ENCODE results near the gene ARHGAP11B.
"Not testable (repeated sequence)": the region's sequence is repeated elsewhere in the genome, so short reads cannot be mapped to it uniquely, and the experiment has no call there.

The ARHGAP11B gene
- total RNA-seq, result 0.77 to 1.7 reads per million in 2 donors

DNA sequence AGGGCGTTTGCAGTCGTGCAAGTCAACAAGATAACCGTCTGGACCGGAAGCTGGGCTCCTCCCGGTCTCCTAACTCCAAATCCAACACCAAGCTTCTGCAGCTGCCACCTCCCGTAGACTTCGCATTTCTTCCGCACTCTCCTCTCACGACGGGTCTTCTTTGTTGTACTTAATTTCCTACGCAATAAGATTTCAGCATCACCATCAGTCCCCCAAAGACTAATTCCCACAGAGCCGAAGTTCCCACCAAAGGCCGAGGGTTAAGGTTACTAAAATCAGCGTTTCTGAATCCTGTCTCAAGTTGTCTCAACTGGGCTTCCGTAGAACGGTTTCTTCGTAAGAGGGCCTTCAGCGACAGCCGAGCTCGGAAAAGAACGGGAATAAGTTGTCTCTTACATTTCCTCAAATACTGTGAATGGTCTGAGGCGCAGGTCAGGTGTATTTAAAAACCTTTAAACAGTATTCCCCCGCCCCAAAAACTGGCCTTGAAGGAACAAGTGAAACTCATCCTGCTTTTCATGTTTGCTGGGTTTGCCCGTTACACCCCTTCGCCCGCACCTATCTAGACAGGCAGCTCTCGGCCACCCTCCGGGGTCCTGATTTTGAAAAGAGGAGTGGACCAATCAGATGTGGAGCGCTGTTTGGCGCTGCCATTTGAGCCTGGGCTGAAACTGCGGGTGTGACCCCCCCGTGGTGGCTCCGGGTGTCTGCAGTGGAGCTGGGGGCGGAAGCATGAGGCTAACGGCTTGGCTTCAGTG lies at the start of gene ARHGAP11B:
TSS of gene ARHGAP11B (plus strand) at position 693 of the 758 bp plus-strand sequence.
- peak; percentile 91 for DNase-seq

DNA sequence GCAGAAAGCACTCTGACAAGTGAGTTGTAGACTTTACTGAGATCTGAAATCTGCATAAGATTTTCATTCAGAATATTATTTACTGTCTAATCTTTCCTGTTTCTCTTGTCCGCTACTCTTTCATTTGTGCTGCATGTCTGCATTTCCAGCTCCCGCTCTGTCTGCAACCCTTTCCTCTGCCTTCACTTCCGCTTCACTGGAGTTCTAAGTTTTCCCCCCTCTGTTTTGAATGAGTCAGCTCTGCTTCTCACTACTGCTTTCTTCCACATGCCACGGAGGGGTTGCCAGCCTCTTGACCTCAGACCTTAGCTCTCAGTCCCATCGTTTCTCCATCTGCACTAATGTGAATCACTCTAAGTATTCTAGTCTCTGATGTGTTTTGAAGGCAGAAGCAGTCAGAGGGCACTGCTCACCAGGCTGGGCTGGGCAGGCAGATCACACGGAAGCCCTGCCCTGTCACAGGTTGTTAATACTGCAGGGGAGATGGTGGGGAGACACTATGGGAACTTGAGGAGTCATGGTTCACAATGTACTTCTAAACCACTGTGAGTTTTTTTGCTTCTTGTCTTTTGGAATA lies 46.4 kb upstream of the ARHGAP11B start:
- DNase-seq, result not testable (repeated sequence)

DNA sequence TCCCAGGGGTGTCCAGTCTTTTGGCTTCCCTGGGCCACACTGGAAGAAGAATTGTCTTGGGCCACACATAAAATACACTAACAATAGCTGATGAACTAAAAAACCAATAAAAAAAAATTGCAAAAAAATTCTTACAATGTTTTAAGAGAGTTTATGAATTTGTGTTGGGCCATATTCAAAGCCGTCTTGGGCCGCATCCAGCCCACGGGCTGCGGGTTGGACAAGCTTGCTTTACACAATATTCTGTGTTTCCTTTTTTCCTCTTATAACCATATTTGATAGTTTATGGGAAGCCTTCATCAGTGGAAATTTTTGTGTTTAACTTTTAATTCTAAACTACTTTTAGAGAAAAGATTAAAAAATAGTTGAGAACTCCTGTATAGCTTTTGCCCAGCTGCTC lies 45.2 kb upstream of the ARHGAP11B start:
- DNase-seq, result not testable (repeated sequence)

DNA sequence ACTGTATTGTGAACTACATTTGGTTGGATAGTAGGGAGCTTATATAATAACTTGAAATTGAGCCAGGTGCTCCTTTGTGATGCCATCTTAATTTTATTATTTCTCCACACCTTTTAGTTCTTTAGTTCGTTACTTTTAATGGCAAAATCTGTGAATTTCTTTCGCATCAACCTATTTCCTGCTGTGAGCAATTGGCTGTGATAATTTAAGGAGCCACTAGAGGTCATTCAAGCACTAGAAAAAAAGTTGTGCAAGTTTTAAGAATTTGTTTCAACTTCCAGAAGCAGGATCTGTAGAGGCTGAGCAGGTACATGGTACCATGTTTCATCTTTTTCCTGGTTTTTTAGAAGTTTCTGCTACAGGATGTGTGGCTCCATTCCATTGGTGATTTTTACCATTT lies 27.0 kb upstream of the ARHGAP11B start:
- not testable (repeated sequence) for DNase-seq

DNA sequence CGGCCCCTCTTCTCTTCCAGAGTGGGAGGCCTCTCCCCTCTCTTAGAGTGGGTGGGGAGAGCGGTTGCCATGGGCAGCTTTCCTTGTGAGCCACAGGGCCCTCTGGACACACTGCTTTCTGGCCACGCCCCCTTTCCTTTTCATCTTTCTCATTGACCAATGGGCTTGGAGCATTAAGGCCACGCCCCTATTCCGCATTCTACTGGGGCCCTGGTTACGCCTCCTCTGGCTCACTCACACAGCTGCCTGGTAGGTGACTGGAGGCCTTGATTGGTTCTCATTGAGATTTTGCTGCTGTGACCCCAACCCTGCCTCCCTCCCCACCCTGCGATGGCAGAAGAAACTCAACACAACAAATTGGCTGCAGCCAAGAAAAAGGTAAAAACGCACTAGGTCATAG lies 22.1 kb upstream of the ARHGAP11B start, which contains the start of gene GOLGA8H:
TSS of gene GOLGA8H (plus strand) at position 233 of the 400 bp plus-strand sequence. CDS start at position 331, 98 bp downstream.
- DNase-seq, result not testable (repeated sequence)

DNA sequence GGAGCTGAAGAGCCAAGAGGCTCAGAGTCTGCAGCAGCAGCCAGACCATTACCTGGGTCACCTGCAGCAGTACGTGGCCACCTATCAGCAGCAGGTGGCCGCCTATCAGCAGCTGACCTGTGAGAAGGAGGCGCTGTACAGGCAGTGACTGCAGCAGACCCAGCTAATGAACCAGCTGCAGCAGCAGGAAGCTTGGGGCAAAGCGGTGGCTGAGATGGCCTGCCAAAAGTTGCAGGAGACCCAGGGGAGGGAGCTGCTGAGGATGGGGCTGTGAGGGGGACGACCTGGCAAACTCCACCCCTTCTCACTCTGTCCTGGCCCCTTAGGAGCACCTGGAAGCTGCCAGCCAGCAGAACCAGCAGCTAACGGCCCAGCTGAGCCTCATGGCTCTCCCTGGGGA lies 13.7 kb upstream of the ARHGAP11B start:
- not testable (repeated sequence) for DNase-seq

DNA sequence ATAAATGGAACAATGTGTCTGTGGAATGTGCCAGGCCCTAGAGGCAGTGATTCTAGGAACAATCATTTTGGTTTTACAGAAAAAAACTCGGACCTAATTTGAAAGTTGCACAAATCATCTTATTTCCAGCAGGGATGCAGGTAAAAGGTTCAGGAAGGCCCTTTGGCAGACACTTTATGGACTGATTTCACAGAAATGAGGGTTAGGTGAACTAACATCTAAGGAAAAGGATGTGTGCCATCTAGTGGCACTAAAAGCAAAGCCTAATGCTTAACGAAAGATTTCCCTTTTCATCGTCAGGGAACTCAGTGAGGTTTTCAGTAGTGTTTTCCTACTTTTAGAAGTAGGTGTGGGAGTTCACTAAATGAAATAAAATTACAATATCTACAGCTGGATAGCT lies 4.6 kb upstream of the ARHGAP11B start:
- not testable (repeated sequence) for DNase-seq

DNA sequence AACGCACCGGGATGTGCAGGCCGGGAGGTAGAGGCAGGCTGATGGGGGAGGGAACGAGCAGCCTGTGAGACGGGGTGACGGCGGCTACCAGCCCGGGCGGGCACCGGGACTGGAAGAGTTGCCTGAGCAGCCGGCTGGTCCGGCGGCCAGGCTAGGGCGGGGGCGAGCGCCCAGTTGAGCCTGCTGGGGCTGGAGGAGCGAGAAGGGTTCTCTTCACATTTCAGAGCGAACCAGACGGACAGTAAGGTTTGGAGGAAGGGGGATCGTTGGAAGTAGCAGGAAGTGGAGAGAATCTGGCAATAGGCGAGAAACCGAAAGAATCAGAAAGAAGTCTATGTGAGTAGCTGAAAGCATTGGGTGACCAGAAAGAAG lies 252 bp downstream of the ARHGAP11B start:
- DNase-seq, result not testable (repeated sequence)

DNA sequence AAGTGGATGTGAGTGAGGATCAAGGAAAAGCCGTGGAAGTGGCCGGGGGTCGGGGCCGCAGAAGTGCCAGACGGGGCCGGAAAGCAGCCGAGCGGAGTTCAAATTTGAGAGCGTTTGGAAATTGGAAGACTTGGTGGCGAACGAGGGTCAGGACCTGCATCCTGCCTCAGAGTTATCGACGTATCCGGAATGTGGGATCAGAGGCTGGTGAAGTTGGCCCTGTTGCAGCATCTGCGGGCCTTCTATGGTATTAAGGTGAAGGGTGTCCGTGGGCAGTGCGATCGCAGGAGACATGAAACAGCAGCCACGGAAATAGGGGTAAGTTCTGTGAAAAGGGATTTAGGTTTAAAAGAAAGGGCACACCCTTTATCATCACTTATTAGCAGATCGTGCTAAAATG lies 704 bp downstream of the ARHGAP11B start:
- not testable (repeated sequence) for DNase-seq

DNA sequence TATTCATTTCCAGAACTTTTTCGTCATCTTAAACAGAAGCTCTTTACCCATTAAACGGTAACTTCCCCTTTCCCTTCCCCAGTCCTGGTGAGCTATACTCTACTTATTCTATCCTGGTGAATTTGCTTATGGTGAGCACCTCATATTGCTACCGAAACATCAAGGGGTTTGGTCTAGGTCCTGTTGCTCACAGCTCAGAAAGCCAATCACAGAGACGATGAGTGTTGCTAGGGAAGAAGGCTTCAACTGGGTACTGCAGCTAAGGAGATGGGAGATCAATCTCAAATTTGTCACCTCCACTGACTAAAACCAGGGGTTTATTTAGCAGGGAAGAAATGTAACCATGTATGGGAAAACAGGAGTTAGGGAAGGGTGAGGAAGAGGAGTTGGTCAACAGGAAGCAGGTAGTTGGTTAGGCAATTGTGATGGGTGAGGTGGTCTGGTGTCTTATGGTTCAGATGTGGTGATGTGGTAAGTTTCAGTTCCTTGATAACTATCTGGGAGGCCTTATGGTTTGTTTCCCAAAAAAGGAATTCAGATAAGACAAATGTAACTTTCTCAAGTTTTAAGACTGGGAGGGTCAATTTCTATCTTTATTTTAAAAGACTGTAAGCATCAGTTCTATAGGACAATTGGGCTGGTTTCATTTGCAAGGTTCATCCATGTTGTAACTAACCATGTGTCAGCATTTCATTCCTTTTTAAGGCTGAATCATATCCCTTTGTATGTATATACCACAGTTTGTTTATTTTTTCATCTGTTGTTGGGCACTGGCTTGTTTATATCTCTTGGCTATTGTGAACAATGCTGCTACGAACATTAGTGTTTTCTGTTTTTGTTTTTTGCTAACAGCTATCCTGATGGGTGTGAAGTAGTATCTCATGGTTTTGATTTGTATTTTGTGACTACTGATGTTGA lies 24.3 kb downstream of the ARHGAP11B start:
- no peak for DNase-seq

DNA sequence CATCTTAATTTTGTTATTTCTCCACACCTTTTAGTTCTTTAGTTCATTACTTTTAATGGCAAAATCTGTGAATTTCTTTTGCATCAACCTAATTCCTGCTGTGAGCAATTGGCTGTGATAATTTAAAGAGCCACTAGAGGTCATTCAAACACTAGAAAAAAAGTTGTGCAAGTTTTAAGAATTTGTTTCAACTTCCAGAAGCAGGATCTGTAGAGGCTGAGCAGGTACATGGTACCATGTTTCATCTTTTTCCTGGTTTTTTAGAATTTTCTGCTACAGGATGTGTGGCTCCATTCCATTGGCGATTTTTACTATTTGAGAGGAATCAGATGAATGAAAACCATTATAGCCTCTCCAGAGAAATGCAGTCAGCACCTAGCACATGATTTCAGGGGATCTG lies 35.2 kb downstream of the ARHGAP11B start:
- DNase-seq, result not testable (repeated sequence)

DNA sequence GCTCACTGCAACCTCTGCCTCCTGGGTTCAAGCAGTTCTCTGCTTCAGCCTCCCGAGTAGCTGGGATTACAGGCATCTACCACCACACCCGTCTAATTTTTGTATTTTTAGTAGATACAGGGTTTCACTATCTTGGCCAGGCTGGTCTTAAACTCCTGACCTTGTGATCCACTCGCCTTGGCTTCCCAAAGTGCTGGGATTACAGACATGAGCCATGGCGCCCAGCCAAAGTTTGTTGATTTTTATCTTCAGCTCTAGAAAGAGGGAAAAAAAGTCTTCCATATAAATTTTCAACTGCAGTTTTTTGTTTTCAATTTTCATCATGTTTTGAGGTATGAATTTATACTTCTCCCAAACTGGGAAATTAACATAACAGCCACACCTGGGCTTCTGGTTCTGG lies 43.7 kb downstream of the ARHGAP11B start:
- not testable (repeated sequence) for DNase-seq

DNA sequence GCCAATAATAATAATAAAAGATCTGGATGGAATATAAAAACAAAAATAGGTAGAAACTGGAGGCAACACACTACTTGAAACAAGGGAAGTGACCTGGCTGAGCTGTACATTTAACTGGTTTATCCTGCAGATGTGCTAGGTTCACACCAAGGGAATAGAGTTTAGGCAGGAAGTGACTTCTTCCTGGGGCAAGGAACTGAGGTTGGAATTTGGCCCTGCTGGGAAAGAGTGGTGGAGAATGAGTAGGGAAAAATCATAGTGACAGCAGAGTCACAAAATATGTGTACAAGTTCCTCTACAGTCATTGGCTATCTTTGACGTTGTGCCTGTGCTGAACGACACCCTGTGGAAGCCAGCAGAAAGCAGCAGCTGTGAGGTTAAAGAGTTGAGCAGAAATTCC lies 44.1 kb downstream of the ARHGAP11B start:
- no peak for DNase-seq

DNA sequence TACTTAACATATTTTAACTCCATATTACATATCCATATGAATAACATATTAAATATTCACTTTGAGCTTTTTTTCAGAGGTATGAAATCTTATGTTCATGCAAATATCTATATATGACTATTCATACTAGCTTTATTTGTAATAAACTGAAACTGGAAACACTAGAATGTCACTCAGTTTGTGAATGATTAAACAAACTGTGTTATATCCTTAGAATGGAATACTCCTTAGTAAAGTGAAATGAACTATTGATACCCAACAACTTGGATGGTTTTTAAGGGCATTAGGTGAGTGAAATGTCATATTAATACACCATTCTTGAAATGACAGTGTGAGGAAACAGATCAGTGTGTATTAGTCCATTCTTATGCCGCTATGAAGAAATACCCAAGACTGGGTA lies 45.4 kb downstream of the ARHGAP11B start:
- no peak for DNase-seq

DNA sequence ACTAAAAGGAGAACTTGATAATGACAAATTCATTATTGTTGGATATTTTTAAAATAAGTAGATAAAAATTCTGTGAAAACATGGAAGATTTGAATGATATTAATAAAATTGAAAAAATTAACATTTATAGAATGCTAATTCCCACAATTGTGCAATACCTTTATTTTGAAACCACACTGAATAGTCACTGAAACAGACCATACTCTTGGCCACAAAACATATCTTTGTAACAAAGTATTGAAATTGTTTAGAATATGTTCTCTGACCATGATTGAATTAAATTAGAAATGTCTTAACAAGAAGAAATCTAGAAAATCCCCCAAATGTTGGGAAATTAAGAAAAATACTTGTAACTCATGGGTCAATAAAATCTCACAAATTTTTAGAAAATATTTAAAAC lies 49.2 kb downstream of the ARHGAP11B start:
- DNase-seq, result no peak

DNA sequence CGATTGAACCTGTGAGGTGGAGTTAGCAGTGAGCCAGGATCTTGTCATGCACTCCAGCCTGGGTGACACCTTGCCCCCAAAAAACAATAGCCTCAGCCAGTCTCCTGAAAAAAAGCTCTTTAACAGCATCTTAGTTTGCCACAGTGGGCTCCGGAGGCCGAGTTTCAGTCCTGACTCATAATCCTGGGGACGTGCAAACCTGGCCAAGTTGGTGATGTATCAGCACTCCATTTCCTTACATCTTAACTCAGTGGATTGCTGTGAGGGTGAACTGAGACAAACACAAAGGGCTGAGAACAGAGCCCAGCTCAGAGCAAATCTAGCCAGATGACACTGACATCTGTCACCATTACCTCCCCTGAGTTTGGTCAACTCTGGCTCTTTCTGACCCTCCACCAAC lies 50.0 kb downstream of the ARHGAP11B start:
- DNase-seq, result not testable (repeated sequence)

DNA sequence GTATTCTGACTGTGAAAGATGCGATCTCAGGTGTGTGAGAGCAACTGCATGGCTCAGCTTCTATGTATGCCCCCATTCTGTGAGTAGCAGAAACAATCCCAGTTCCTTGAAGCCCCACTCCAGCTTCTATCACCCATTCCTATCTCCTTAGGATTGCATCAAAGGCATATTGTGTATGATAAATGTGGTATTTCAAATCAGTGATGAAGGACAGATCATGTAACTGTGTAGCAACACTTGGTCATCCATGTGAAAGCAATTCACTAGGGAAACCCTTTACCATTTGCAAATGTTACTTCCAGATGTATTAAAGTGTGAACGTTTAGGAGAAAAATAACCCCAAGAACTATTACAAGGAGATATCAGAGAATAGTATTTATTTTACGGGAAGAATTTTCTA lies 55.1 kb downstream of the ARHGAP11B start:
- not testable (repeated sequence) for DNase-seq

DNA sequence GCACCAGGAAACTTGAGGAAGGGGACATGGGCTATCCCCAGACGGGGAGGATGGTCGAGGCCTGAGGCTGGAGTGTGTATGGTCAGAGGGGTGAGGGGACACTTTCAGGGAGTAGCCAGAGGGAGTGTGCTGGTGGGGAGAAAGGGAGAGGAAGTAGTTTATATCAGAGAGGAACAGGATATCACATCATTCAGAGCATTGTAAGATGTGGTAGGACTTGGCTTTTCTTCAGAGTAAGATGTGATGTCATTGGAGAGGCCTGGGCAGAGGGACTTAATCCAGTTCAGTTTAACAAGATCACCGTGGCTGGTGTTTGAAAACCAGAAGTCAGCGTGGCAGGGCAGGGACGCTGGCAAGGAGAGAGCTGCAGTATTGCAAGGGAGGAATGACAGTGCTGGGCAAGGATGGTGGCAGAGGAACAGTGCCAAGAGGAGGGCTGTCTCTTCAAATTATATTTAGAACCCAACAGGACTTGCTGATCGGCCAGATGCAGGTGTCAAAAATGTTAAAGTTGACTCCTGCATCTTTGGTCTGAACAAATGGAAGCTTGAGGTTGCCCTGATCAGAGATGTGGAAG lies 59.9 kb downstream of the ARHGAP11B start:
- DNase-seq, result not testable (repeated sequence)

DNA sequence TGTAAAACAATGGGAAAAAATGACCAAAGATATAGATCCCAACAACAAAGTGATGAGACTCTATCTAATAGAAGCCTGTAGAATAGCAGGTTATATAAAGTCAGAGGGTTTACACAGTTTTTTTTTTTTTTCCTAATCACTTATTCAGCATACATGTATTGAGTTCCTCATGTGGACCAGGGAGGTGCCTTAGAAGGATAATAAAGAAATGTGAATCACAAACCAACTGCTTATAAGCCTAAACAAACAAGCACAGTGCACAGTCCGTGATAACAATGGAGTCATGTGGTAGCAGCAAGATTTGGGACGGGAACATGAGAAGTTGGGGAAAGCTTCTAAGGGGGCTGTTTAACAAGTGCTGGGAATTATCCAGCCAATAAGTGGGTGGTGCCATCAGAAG lies 60.7 kb downstream of the ARHGAP11B start:
- not testable (repeated sequence) for DNase-seq

Measured in T-helper 9 cell (primary cell).